ENCODE measurements around the gene PRSS58. TPM values are rescaled to one million over a fixed set of nuclear protein-coding genes. Genes with fewer than 3 reads are reported as not detected.

Gene PRSS58
- total RNA-seq, 4 donors from 2014 or later, result not detected

DNA sequence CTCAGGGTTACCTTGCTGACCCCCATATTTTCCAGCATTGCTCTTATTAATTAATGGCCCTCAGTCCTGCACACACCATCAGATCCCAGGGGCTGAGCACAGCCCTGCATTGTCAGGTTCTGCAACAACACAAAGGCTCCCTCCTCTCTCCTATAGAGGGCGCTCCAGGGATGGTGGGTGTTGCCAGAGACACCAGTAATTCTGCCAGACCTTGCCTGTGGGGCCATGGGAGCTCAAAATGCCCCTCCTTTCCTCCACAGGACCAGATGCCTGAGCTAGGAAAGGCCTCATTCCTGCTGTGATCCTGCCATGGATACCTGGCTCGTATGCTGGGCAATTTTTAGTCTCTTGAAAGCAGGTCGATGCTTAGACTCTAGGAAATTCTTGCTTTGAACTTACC lies 42.8 kb upstream of the PRSS58 start:
- Histone ChIP-seq H3K4me1 (no peaks in the 10 kb centered on the region), H3K27ac (no peak overlapping the region), H3K36me3 (no peaks in the 10 kb centered on the region), H3K9me3 (no peaks in the 10 kb centered on the region), H3K27me3 (no peaks in the 10 kb centered on the region), H3K4me3 (replicated peaks in 1 of 3) (no peak overlapping the region)
- intact Hi-C loops (cut with DNase I), result no loop called here
- WGBS, 2 donors, result 55 to 82% methylated on average over 2 to 3 of the region's 3 CpGs
- TF ChIP-seq CTCF (IDR thresholded peaks at IDR 0.05) (no peak), POLR2A (IDR thresholded peaks at IDR 0.05) (no peak)
- DNase-seq, result no peak

GRCh38 chr7:142299237-142299781 lies 41.5 kb upstream of the PRSS58 start:
- 54 to 61% methylated on average over 6 to 10 of the region's 10 CpGs for WGBS, 2 donors
- no peaks in the 10 kb centered on the region for H3K36me3 ChIP-seq
- DNase-seq, result no peak
- H3K27me3 ChIP-seq, result no peaks in the 10 kb centered on the region
- H3K4me1 ChIP-seq, result no peaks in the 10 kb centered on the region
- intact Hi-C loops (cut with DNase I), result no loop called here
- H3K27ac ChIP-seq, result no peak overlapping the region
- no peak overlapping the region for H3K4me3 ChIP-seq (replicated peaks in 1 of 3)
- H3K9me3 ChIP-seq, result no peaks in the 10 kb centered on the region
- no peak for TF ChIP-seq POLR2A (IDR thresholded peaks at IDR 0.05)

DNA sequence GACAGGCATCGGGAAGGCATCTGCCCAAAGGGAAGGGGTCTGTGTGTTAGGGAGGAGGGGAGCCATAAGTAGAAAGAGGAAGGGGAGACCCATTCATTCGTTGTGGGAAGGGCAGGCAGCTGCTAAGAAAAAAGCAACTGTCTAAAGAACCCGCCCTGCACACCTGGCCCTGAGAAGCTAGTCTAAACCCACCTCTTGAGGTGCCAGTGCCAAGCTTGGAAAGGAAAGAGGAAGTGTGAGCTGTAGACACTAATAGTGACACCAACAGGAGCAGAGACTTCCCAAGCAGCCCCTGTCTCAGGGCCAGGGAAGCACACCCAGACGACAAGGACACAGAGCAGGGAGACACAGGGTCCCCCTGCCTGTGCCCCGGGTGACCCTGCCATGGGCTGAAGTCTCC lies 40.8 kb upstream of the PRSS58 start:
- DNase-seq, result no peak
- intact Hi-C loops (cut with DNase I), result no loop called here
- 73 to 75% methylated on average over 5 of the region's 5 CpGs for WGBS, 2 donors
- no peaks in the 10 kb centered on the region for H3K9me3 ChIP-seq
- no peak overlapping the region for H3K27ac ChIP-seq
- H3K4me1 ChIP-seq, result no peaks in the 10 kb centered on the region
- H3K4me3 ChIP-seq (replicated peaks in 1 of 3), result no peak overlapping the region
- no peaks in the 10 kb centered on the region for H3K36me3 ChIP-seq
- TF ChIP-seq CTCF (IDR thresholded peaks at IDR 0.05) (no peak), POLR2A (IDR thresholded peaks at IDR 0.05) (no peak)
- H3K27me3 ChIP-seq, result no peaks in the 10 kb centered on the region

DNA sequence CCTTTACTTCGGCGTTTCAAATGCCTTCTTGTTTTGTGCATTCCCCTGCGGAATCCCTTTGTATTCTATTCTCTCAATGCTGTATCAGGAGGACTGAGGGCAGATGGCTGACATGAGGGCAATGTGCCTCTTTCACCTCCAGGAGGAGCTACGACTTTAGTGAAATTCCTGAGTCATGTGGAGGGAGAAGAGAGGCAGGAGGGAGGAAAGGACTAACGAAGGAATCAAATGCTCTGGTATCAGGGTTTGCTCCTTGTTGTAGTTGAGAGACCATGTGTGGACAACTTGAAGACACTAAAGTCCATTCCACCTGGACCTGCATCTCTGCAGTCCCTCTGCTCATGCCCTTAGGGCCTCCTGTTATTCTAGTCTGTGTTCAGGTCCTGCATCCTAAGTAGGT lies 40.2 kb upstream of the PRSS58 start:
- WGBS, 2 donors, result 45 to 54% methylated on average over 5 of the region's 5 CpGs
- TF ChIP-seq CTCF (IDR thresholded peaks at IDR 0.05) (peak in 1 of 6 experiments; percentile 10), POLR2A (IDR thresholded peaks at IDR 0.05) (no peak)
- Histone ChIP-seq H3K4me1 (no peaks in the 10 kb centered on the region), H3K9me3 (no peaks in the 10 kb centered on the region), H3K4me3 (replicated peaks in 1 of 3) (no peak overlapping the region), H3K27me3 (no peaks in the 10 kb centered on the region), H3K27ac (no peak overlapping the region), H3K36me3 (no peaks in the 10 kb centered on the region)
- intact Hi-C loops (cut with DNase I), result no loop called here
- DNase-seq, result no peak

DNA sequence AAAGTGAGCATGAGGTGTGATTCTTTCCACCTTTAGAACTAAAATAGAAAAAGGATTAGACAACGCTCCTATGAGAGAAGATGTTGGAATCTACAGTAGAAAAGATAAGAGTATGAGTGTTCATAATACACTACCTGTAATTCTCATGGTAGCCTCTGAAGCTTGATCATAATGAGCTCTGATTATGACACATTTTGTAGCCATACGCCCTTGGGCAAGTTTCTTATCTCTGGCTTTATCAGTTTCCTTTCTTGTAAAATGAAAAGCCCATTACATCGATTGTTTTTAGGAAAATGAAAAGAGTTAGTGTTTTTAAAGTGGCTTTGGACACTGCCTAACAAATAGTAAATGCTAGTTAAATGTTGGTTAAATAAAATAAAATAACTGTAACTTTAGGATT lies 22.4 kb upstream of the PRSS58 start:
- H3K4me1 ChIP-seq, result no peaks in the 10 kb centered on the region
- intact Hi-C loops (cut with DNase I), result no loop called here
- H3K27ac ChIP-seq, result no peak overlapping the region
- 72 to 77% methylated on average over 3 of the region's 3 CpGs for WGBS, 2 donors
- no peaks in the 10 kb centered on the region for H3K9me3 ChIP-seq
- TF ChIP-seq POLR2A (IDR thresholded peaks at IDR 0.05) (no peak), CTCF (IDR thresholded peaks at IDR 0.05) (no peak)
- DNase-seq, result no peak
- no peaks in the 10 kb centered on the region for H3K36me3 ChIP-seq
- H3K4me3 ChIP-seq (replicated peaks in 1 of 3), result no peak overlapping the region
- H3K27me3 ChIP-seq, result no peaks in the 10 kb centered on the region

DNA sequence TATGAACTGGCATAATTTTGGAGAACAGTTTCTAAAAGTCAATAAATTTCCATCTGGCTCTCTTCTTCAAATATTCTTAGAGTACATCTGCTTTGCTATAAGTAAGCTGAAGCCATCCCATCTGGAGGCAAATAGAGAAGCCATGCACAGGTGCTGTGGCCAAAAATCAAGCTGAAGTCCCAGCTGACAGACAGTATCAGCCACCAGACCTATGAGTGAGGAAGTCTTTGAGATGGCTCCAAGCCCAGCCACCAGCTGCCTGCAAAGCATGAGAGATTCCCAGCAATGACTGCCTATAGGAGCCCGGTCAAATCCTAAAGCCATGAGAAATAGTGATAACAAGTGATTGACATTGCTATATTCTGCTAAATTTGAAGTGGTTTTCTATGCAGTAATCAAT lies 21.7 kb upstream of the PRSS58 start:
- no peaks in the 10 kb centered on the region for H3K27me3 ChIP-seq
- TF ChIP-seq CTCF (IDR thresholded peaks at IDR 0.05), result no peak
- TF ChIP-seq POLR2A (IDR thresholded peaks at IDR 0.05), result no peak
- no peaks in the 10 kb centered on the region for H3K36me3 ChIP-seq
- H3K4me3 ChIP-seq (replicated peaks in 1 of 3), result no peak overlapping the region
- no peaks in the 10 kb centered on the region for H3K9me3 ChIP-seq
- intact Hi-C loops (cut with DNase I), result no loop called here
- no peak for DNase-seq
- H3K27ac ChIP-seq, result no peak overlapping the region
- WGBS, 2 donors, result 87 to 93% methylated on average over 1 of the region's 1 CpG
- H3K4me1 ChIP-seq, result no peaks in the 10 kb centered on the region

Data from thyroid gland (tissue), 4 donors.